ENCODE data around the gene TECPR2. TPM values are rescaled to one million over a fixed set of nuclear protein-coding genes. Genes with fewer than 3 reads are reported as not detected.

Gene TECPR2
- total and polyA plus RNA-seq, 2 of the 13 experiments (the other 11 are each of a cell fraction or from before 2014, with no cell fraction given), result 3.5 to 5.7 TPM

GRCh38 chr14:102509746-102510615 is 147.2 kb downstream of the TECPR2 start, which contains the start of gene ANKRD9 (continued):
- TF ChIP-seq ZNF513 (CRISPR knock-in tag; conservative IDR thresholded peaks at IDR 0.05) (no peak), HOMEZ (CRISPR knock-in tag; IDR thresholded peaks at IDR 0.05; ENCODE audit: low read depth) (no peak), HNF4A (CRISPR knock-in tag; IDR thresholded peaks at IDR 0.05) (no peak; the same call in 1 of the 2 replicates), CSRNP2 (CRISPR knock-in tag; conservative IDR thresholded peaks at IDR 0.05; ENCODE audit: low read depth) (no peak), ZNF768 (CRISPR knock-in tag; IDR thresholded peaks at IDR 0.05) (peak; percentile 50; the same call in 1 of the 2 replicates), GFI1 (CRISPR knock-in tag; IDR thresholded peaks at IDR 0.05; ENCODE audit: borderline replicate concordance) (no peak), ZSCAN31 (CRISPR knock-in tag; IDR thresholded peaks at IDR 0.05; ENCODE audit: low read depth) (0 out of 2 replicates have a peak, but pooled peaks have one; percentile 30), HNRNPH1 (optimal IDR thresholded peaks at IDR 0.05; ENCODE audit: low read depth, low read length) (no peak), PREB (CRISPR knock-in tag; IDR thresholded peaks at IDR 0.05) (no peak), XBP1 (CRISPR knock-in tag; IDR thresholded peaks at IDR 0.05) (0 out of 2 replicates have a peak, but pooled peaks have one; percentile 48), FOSL1 (CRISPR knock-in tag; IDR thresholded peaks at IDR 0.05; ENCODE audit: borderline replicate concordance) (no peak), ZSCAN29 (CRISPR knock-in tag; conservative IDR thresholded peaks at IDR 0.05) (no peak), SOX5 (CRISPR knock-in tag; IDR thresholded peaks at IDR 0.05; ENCODE audit: borderline replicate concordance) (no peak), ZNF101 (CRISPR knock-in tag; IDR thresholded peaks at IDR 0.05; ENCODE audit: borderline replicate concordance, low read depth) (no peak), NR0B2 (CRISPR knock-in tag; IDR thresholded peaks at IDR 0.05) (no peak), MNT (IDR thresholded peaks at IDR 0.05) (no peak), NFKBIZ (CRISPR knock-in tag; IDR thresholded peaks at IDR 0.05) (no peak), SP2 (CRISPR knock-in tag; IDR thresholded peaks at IDR 0.05) (peak; percentile 41), CAMTA2 (CRISPR knock-in tag; IDR thresholded peaks at IDR 0.05; ENCODE audit: borderline replicate concordance) (no peak), JDP2 (CRISPR knock-in tag; IDR thresholded peaks at IDR 0.05; ENCODE audit: borderline replicate concordance) (no peak), CEBPB (IDR thresholded peaks at IDR 0.05; ENCODE audit: borderline replicate concordance, low read depth, low read length) (peak; percentile 44; the same call in 1 of the 2 replicates), ZNF672 (CRISPR knock-in tag; IDR thresholded peaks at IDR 0.05) (no peak)
